Upper lobe of right lung (tissue), 1 donor: ENCODE data around the gene HIVEP3. TPM values are rescaled to one million over a fixed set of nuclear protein-coding genes. Genes with fewer than 3 reads are reported as not detected.

ENCODE experiments used
- ATAC-seq: fragments of 200-7000 bp; cut with Tn5 transposase; one replicate; pipeline ENCODE4 v1.9.1; 2020; ENCODE audit warnings: mild to moderate bottlenecking, moderate library complexity
- DNase-seq: peaks from one replicate; pipeline ENCODE4 v3.0.0-alpha.2; 2020
- H3K27ac ChIP-seq: fragments of 200-600 bp; one replicate; pipeline ENCODE4 v1.8.0; 2022
- H3K27me3 ChIP-seq: fragments of 200-600 bp; one replicate; pipeline ENCODE4 v1.8.0; 2022; ENCODE audit warnings: mild to moderate bottlenecking
- H3K36me3 ChIP-seq: fragments of 200-600 bp; one replicate; pipeline ENCODE4 v1.8.0; 2022
- H3K4me1 ChIP-seq: fragments of 200-600 bp; one replicate; pipeline ENCODE4 v1.8.0; 2022
- H3K4me3 ChIP-seq: fragments of 200-600 bp; one replicate; pipeline ENCODE4 v1.8.0; 2022; ENCODE audit warnings: mild to moderate bottlenecking
- H3K9me3 ChIP-seq: fragments of 200-600 bp; one replicate; pipeline ENCODE4 v1.8.0; 2022
- CTCF ChIP-seq: fragments of 200-600 bp; IDR thresholded peaks from one replicate; pipeline ENCODE4 v1.8.0; 2022; ENCODE audit warnings: antibody characterized with exemption
- intact Hi-C: fragments of 100-400 bp; cut with DNase I; formaldehyde crosslinking; loops from one replicate; pipeline ENCODE4 v1.11.0; 2022
- total RNA-seq: library from RNA; stranded (reverse); fragmentation: NEBNext Ultra II Directional; extraction: Animal tissue kit (Norgen Biotek cat#: 25700); gene quantifications from one replicate; pipeline ENCODE4 v1.2.1, GENCODE V29; 2021
- donor health status: DM: no; HTN: yes; CAD: no; lungs with severe emphysema.

The HIVEP3 gene
- total RNA-seq, 1 donor from 2014 or later, result 16.6 TPM

- ATAC-seq (no peak), DNase-seq (no peak)
- H3K4me1 ChIP-seq, result peaks cover 12% of the 10 kb centered on the region
- no peak overlapping the region for H3K4me3 ChIP-seq
- no peaks in the 10 kb centered on the region for H3K27me3 ChIP-seq
- TF ChIP-seq CTCF, result no peak
- no peaks in the 10 kb centered on the region for H3K9me3 ChIP-seq
- no peaks in the 10 kb centered on the region for H3K36me3 ChIP-seq
- no peak overlapping the region for H3K27ac ChIP-seq
- intact Hi-C loops, result no loop called here
These were observed 261.8 kb downstream of the HIVEP3 start for GRCh38 chr1:41656825-41657500.

GRCh38 chr1:41656068-41656467 lies 262.7 kb downstream of the HIVEP3 start:
- ATAC-seq, result peak; percentile 62

GRCh38 chr1:41655632-41656031 lies 263.1 kb downstream of the HIVEP3 start:
- intact Hi-C loops, result no loop called here

More at GRCh38 chr1:41656068-41656467, 262.7 kb downstream of the HIVEP3 start:
- Histone ChIP-seq H3K27me3 (no peaks in the 10 kb centered on the region), H3K4me3 (no peak overlapping the region), H3K4me1 (peaks cover 6% of the 10 kb centered on the region), H3K9me3 (no peaks in the 10 kb centered on the region), H3K27ac (no peak overlapping the region), H3K36me3 (no peaks in the 10 kb centered on the region)
- intact Hi-C loops, result no loop called here
- no peak for TF ChIP-seq CTCF
- DNase-seq, result no peak

GRCh38 chr1:41653574-41653973 lies 265.1 kb downstream of the HIVEP3 start:
- DNase-seq, result no peak
- H3K27me3 ChIP-seq, result no peaks in the 10 kb centered on the region
- no peaks in the 10 kb centered on the region for H3K9me3 ChIP-seq
- H3K27ac ChIP-seq, result no peak overlapping the region
- no peak for ATAC-seq
- peaks cover 17% of the 10 kb centered on the region for H3K4me1 ChIP-seq
- no peak overlapping the region for H3K4me3 ChIP-seq
- H3K36me3 ChIP-seq, result no peaks in the 10 kb centered on the region
- no peak for TF ChIP-seq CTCF
- intact Hi-C loops, result no loop called here

More at GRCh38 chr1:41655632-41656031, 263.1 kb downstream of the HIVEP3 start:
- TF ChIP-seq CTCF, result no peak
- H3K4me3 ChIP-seq, result no peak overlapping the region
- H3K27ac ChIP-seq, result no peak overlapping the region
- DNase-seq, result no peak
- no peaks in the 10 kb centered on the region for H3K27me3 ChIP-seq
- peaks cover 6% of the 10 kb centered on the region for H3K4me1 ChIP-seq
- no peak for ATAC-seq
- H3K36me3 ChIP-seq, result no peaks in the 10 kb centered on the region
- no peaks in the 10 kb centered on the region for H3K9me3 ChIP-seq

- H3K9me3 ChIP-seq, result no peaks in the 10 kb centered on the region
- no peak for DNase-seq
- no peaks in the 10 kb centered on the region for H3K27me3 ChIP-seq
- intact Hi-C loops, result no loop called here
- H3K4me3 ChIP-seq, result no peak overlapping the region
- no peaks in the 10 kb centered on the region for H3K36me3 ChIP-seq
- no peak overlapping the region for H3K27ac ChIP-seq
- H3K4me1 ChIP-seq, result peaks cover 17% of the 10 kb centered on the region
- ATAC-seq, result no peak
- no peak for TF ChIP-seq CTCF
These were observed 266.1 kb downstream of the HIVEP3 start for GRCh38 chr1:41652384-41653265.
